HG03060 (cell line): Measurements from ENCODE around the gene ULBP1.
"Not testable (repeated sequence)": the region's sequence is repeated elsewhere in the genome, so short reads cannot be mapped to it uniquely, and the experiment has no call there.

Experiments used
- ATAC-seq: cut with Tn5 transposase; IDR thresholded peaks from one replicate; pipeline ENCODE4 v1.9.1; 2021; ENCODE audit warnings: low read depth, moderate number of reproducible peaks; ENCODE audit not compliant: unreplicated experiment

The ULBP1 gene

DNA sequence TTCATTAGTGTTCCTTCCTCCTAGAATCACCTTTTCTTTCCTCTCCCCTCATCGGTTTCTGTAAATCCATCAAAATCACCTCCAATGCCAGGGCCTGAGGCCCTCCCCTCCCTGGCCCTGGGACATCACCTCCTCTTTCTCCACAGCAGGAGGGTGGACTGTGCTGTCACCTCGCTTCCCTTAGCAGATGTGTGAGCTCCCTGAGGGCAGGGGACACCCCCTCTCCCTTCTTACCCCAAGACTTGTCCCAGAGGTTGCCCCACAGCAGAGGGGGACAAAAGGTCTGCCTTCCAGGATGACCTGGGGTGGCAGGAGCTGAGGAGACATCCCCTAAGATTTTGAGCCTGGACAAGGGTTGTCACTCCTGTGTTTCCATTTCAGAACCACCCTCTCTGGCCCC is 5.9 kb downstream of the ULBP1 start:
- no peak for ATAC-seq

DNA sequence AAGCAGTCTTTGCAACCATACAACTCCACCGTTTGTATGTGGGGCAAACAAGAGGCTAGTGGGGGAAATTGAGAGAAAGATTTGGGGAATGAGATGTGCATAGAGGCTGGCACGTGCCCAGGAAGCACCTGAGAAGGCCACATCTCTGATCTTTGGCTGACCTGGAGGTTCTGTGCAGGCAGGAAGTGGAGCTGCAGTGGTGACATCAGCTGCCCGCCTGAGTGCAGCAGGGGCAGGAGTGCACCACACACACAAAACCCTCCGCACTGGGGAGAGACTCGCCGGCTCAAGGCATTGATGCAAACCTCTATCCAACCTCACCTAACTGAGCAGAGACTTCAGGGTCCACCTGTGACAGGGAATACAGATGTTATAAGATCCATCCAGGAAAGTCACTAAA is 10.7 kb downstream of the ULBP1 start:
- ATAC-seq, result not testable (repeated sequence)

DNA sequence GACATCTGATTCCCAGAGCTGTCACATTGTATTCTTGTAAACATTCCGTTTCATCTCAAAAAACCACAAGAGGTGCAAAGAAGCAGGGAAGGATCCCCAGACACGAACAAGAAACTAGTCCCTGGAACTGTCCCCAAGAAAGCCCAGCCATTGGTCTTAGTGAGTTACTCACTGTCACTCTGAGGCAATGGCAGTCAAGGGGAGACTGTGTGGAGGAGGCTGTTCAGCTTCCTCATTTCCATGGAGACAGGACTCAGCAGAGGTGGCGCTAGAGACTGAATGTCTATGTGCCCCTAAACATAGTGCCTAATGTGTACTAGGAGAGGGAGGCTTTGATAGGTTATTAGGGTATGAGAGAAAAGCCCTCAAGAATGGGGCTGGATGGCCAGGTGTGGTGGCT is 11.1 kb downstream of the ULBP1 start:
- no peak for ATAC-seq

DNA sequence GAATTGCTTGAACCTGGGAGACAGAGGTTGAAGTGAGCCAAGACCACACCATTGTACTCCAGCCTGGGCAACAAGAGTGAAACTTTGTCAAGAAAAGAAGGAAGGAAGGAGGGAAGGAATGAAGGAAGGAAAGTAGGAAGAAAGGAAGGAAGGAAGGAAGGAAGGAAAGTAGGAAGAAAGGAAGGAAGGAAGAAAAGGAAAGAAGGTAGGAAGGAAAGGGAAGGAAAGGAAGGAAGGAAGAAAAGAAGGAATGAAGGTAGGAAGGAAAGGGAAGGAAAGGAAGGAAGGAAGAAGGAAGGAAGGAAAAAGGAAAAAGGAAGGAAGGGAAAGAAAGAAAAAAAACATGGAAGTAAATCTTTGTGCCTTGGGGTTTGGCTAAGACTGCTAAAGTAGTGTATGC is 11.7 kb downstream of the ULBP1 start:
- no peak for ATAC-seq

DNA sequence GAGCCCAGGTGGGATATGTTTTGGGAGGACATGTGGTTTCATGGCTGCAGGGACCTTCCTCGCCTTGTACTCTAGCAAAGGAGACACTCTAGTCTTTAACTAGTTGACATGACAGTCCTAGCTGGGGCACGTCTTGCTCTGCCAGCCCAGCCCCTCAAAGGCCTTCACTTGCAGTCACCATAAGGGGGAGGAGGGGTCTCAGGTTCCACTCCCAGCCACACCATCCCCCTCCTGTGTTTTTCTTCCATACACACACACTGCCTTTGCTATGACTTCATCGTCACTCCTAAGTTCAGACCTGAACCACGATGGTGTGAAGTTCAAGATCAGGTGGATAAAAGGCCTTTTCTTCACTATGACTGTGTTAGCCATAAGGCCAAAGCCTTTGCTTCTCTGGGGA is 13.5 kb downstream of the ULBP1 start:
- no peak for ATAC-seq

DNA sequence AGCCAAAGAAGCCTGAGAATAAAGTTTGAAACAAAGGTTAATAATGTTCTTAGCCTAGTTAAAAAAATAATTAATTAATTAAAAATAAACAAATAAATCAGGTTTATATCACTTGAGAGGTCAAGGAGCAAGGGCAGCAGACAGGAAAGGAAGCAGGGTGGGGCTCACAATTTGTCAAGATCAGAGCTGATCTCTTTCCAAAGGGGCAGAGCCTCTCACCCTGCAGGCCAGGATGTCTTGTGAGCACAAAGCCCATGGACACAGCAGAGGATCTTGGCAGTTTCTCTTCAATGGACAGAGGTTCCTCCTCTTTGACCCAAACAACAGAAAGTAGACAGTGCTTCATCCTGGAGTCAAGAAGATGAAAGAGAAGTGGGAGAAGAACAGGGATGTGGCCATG is 14.9 kb downstream of the ULBP1 start:
- ATAC-seq, result no peak

DNA sequence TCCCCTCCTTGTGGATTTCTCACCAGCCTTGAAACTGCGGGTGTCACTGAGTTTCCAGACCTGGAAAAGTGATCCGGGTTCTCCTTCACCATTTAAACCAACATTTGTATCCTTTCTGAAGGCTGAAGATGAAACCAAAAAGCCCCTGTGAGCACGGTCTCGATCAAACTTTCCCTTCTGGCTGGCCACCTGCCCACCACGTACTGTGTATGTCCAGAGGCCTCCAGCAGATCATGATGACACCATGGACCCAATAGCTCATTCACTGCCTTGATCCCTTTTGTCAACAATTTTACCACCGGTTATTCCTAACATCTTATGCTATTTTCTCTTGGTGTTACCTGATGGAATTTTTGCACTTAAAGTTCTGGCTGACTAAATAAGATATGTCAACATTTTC is 15.6 kb downstream of the ULBP1 start:
- no peak for ATAC-seq

DNA sequence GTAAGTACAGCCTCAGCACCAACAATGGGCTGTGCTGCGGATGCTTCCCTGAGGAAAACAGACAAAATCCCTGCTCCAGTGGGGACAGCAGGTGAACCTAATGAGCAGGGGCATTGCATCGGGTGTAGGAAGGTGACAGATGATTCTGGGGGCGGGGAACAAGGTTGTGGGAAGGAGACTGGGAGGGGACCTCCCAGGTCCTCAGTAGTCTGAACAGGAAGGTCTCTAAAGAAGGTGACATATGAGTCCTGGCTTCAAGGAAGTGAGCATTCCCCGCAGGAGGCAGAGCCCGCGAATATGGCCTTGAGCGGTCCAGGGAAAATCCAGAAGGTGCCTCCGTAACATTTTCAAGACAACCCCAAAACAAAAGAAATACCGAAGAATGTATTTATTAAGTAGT is 19.4 kb downstream of the ULBP1 start:
- no peak for ATAC-seq

DNA sequence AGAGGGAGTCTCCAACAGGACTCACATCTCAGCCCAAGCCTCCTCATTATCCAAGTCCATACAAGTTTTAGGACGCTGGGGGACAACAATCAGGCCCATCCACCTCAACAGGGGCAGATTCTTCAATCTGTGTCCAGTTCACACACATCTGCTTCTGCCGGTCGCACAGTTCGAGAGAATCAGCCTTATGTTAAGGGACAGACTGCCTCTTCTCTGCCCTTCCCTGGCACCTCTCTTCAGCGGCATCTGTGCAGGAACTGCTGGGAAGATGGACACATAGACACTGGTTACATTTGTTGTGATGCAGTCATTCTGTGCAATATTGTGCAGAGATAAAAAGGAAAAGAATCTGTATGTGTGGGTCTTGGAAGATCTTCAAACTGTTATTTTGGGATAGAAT is 21.0 kb downstream of the ULBP1 start:
- no peak for ATAC-seq

DNA sequence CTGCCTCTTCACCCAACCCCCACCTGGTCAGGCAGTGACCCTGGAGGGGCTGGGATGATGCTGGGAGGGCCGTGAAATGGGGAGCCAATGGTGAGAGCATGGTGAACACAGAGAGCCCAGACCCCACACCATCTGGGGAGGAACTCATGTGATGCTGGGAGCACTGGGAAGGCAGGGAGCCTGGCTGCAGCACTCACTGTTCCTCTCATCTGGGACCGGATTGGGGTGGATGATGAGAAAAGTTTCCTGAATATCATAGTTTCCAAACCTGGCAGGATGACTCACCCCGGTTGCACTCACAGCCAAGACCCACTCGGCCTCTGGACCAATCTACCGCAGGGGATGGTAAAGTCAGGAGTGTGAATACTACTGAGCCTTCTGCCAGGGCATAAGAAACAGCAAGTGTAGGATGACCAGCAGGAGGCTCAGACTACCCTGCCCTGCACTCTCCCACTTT is 21.8 kb downstream of the ULBP1 start:
- no peak for ATAC-seq

DNA sequence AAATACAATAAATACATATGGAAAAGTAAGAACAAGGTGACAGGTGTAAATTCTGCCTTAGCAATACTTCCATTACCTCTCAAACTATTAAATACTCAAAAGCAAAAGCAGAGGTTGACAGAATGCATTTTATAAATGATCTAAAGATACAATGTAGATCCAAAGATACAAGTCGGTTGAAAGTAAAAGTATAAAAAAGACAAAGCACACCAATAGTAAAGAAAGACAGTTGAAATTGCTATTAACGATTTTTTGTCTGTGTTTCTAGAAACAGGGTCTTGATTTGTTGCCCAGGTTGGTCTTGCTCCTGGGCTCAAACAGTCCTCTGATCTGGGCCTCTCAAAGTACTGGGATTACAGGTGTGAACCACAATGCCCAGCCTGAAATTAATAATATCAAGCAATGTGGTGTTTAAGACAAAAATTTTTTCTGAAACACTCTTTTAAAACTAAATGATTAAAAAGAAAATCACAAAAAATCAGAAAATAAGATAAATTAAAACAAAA is 23.9 kb downstream of the ULBP1 start:
- ATAC-seq, result no peak

DNA sequence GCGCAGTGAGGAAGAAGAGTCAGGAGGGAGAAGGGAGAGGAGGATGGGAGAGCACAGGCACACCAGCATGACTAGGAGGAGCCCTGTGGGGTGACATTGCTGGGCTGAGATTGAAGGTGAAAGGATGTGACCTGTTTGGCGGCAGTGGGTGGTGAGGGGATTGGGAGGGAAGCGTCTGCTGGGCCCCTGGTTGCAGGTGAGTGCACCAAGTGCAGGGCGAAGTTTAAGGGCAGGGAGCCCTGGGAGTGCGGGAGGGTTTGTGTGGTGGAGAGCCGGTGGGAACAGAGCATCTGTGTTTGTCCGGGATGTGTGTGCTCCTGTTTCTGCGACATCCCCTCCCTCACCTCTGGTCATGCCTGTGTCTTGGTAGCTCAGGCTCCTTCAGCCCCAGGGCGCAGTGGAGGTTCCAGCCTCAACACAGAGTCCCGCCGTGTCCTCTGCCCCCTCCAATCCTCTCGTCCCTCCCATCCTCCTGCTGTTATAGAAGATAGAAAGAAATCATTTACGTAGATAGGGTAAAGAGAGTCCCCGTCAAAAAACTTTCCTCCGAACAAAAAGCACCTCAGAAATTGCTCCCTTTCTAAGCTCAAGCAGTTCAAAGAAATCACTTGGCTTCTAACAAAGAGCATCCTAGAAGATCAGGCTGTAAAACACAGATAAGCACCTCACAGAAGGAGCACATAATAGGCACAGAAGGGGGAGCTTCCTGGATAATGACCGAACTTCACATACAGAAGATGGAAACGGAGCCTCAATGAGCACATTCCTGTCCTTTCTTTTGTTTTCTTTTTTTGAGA is 25.0 kb downstream of the ULBP1 start:
- no peak for ATAC-seq

DNA sequence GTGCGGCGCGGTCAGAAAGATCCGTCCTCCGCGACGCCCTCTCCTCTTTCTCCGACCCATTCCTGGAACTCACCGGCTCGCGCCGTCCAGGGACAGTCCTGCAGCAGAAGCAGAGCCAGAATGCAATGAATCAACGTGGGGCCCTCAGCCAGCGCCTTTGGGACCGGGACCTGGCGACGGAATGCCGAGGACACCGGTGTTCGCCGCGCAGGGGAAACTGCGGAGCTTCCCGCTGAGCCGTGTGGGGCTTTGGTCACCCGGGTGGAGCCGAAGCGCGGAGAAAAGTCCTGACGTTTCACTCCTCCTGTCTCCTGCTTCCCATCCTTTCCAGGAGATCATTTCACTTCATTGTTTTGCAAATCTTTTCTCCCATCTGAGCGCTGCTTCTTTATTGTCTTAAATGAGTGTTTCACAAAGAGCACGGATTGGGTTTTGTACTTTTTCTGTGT is 26.5 kb downstream of the ULBP1 start:
- no peak for ATAC-seq

DNA sequence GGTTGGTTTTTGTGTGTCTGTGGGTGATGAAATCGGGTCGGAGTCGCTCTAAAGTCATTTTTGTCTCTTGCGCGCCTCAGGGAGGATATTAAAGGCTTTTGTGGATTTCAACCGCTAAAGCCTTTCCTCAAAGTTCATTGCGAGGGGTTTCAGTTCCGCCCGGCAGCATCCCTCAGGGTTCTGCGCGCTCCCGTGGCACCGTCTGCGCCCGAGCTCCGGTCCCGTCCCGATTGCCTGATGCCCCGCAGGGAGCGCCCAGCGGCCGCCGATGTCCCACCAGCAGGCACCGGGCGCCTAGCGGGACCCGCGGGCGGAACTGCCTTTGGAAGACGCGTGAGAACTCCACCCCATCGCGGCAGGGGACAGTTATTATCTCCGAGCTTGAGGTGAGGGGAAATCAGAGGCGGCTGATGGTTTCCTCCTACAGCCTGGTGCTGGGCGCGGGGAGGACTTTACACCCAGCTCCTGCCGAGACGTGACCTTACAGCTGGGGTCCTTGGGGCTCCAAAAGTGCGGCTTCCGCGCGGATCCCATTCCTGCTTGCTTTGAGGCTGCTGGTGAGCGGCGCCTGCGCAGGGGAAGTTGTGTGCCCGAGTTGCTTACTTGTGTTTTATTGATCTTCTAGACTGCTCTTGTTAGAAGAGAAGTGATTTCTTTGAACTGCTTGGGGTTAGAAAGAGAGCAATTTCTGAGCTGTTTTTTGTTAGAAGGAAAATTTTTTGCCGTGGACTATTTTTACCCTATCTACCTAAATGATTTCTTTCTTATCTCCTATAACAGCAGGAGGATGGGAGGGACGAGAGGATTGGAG is 27.1 kb downstream of the ULBP1 start:
- ATAC-seq, result no peak

DNA sequence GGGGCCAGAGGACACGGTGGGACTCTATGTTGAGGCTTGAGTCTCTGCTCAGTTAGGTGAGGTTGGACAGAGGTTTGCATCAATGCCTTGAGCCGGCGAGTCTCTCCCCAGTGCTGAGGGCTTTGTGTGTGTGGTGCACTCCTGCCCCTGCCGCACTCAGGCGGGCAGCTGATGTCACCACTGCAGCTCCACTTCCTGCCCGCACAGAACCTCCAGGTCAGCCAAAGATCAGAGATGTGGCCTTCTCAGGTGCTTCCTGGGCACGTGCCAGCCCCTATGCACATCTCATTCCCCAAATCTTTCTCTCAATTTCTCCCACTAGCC is 27.7 kb downstream of the ULBP1 start:
- not testable (repeated sequence) for ATAC-seq

DNA sequence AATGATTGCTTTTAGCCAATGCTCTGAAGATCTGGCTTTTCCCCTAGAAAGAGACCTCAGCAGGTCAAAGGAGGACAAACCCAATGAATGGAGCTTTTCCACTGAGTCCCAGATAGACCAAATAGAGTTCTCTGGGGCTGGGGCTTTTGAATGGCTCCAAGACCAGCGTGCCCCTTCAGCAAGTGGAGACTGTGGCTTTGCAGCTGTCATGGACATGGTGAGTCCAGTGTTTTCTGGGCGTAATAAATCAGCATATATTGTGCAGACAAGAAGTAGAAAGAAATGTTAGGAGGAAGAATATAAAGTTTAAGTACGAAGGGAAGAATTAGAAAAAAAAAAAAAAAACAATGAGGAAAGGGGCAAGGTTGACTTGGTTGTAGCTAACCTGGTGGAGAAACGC is 28.1 kb downstream of the ULBP1 start:
- no peak for ATAC-seq

DNA sequence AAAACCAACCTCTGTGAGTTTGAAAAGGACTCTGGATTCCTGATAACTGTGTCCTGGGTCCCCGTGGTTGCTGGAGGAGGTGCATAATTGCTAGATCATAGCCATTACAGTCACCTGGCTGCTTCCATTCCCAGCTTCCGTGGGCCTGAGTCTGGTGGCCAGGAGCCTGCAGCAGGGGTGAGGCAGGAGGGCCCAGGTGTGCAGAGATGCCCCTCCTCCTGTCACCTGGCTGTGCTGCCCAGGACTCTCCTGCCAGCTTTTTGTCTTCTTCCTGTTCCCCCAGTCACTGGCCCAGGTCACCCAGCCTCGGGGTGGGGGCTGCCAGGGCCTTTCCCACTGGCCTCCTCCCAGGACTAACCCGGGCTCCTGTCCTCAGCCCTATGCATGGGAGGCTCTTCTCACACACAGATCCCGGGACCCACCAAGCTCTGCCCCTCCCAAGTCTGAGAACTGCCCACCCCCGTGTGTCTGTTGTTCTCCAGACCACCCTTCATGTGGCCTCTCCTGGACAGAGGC is 31.6 kb downstream of the ULBP1 start:
- no peak for ATAC-seq

DNA sequence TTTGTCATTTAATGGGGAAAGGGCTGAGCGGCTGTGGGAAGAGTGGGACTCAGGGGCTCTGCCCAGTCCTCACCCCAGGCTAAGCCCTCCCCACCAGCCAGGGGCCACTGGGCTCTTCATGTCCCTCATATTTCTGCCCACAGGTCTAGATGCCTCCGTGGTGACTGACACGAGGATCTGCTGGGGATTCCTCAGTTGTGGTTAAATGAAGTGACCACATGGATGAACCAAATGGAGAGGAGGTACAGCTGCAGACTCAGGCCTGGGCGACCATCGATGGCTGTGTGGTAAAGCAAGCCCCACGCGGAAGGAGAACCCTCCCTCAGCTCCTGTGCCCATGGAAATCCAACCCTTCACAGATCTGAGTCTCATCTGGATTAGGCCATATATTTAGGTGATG is 32.2 kb downstream of the ULBP1 start:
- ATAC-seq, result no peak

DNA sequence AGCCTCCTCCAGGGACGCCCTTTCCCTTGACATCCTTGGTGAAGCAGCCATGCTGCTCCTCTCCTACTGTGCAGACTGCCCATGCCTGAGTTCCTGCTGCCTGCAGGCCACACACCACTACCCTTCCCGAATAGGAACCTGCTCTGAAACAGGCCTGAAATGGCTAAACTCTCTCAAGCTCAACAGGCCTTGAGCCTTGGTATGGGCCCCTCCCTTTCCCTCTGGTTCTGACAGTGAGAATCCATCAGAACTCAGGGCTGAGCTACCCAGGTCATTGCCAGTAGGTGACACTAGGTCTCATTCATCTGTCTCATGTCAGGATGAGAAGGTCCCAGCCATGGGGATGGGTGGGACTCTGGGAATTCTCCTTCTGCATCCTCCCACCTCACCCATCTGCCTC is 35.9 kb downstream of the ULBP1 start:
- ATAC-seq, result no peak

DNA sequence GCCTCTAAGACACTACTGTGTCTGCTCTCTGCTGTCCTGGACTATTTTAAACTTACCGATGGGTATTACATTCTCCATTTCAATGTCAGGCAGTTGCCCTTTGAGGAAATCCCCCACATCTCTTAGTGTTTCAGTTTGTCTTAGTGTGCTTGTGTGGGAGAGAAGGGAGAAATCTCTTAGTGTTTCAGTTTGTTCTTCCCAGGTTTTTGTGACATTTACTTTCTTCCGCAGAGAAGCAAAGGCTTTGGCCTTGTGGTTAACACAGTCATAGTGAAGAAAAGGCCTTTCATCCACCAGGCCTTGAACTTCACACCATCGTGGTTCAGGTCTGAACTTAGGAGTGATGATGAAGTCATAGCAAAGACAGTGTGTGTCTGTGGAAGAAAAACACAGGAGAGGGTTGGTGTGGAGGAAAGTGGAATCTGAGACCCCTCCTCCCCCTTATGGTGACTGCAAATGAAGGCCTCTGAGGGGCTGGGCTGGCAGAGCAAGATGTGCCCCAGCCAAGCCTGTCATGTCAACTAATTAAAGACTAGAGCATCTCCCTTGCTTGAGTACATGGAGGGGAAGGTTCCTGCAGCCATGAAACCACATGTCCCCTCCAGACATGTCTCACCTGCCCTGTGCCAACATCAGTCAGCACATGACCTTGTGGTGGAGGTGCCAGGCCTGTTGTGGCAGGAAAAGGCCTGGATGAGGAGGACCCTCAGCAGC is 37.7 kb downstream of the ULBP1 start:
- ATAC-seq, result no peak

DNA sequence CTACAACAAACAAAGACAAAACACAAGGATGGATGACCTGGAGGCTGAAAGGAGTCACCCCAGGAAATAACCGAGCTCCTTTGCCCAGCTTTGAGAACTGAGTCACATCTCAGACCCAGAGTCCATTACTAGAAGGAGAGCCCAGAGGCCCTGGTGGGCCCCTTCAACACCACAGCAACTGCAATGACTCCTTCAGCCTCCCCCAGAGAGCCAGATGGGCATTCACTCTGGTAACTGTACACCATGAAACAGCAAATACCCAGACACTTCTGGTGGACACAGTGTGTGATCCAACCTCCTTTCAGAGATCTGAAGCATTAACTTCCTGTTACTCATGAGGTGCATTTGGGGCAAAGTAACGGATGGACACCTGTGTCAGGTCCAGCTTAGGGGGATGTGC is 39.0 kb downstream of the ULBP1 start:
- no peak for ATAC-seq
